ENCODE measurements around the gene SNRNP200.
"Not testable (repeated sequence)": the region's sequence is repeated elsewhere in the genome, so short reads cannot be mapped to it uniquely, and the experiment has no call there.

SNRNP200 gene

DNA sequence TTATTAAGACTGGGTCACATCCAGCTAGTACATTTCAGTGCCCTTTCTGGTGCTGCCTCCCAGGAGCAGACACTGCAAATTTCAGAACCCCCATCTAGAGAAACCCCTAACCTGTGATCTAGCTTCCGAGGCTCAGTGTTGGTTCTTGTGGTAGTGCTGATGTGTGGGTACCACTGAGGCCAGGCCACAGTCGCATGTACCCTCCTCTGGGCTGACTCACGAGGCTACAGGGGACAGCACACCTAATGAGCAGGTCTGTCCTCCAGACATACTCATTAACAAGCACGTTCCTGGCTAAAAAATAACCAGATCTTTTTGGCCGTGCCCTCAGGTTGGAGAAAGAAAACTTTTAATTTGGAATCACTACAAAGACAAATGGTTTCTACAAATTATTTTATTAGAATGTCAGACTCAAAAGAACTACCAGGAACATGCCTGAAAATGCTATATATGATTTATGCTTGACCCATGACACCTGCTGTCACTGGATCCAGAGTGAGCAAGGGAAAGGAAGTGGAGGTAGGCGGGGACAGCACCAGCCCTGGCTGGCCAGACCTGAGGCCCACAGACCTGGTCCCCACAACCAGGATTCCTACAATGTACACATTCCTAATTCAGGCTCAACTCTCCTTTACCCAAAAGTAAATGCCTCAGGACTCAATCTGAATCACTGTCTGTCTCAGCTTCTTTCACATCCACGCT, 30.8 kb downstream of the SNRNP200 start:
- no peak for DNase-seq (ENCODE audit: low spot score)

DNA sequence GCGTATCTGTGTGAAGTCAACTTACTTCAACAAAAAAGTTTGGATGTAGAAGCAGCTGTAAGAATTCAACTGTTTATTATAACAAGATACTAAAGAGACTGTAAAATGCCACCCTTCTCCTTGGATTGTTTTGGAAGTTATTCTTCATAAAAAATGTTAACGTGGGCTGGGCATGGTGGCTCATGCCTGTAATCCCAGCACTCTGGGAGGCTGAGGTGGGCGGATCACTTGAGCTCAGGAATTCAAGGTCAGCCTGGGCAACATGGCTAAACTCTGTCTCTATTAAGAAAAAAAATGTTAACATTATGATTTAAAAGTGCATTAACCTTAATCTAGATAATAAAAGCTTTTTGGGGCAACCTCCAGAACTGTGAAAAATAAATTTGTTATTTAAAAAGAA, 31.6 kb downstream of the SNRNP200 start:
- no peak for DNase-seq (ENCODE audit: low spot score)

DNA sequence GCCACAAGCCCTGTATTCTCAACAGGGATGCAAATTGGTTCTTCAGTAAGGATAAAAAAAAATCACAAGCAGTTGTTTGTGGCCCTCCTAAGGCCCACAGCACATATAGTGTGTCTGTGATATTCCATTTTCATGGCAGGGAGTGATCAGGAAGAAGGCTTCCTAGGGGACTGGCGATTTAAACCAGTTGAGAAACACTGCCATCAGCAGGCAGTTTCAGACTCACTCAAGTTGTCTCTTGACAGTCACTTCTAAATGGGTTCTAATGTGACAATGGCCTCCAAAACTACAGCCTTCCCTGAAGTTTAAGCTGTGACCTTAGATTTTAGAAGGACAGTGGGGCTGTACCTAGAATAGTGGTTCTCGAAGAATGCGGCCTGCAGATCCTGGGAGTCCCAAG, 33.4 kb downstream of the SNRNP200 start:
- no peak for DNase-seq (ENCODE audit: low spot score)

DNA sequence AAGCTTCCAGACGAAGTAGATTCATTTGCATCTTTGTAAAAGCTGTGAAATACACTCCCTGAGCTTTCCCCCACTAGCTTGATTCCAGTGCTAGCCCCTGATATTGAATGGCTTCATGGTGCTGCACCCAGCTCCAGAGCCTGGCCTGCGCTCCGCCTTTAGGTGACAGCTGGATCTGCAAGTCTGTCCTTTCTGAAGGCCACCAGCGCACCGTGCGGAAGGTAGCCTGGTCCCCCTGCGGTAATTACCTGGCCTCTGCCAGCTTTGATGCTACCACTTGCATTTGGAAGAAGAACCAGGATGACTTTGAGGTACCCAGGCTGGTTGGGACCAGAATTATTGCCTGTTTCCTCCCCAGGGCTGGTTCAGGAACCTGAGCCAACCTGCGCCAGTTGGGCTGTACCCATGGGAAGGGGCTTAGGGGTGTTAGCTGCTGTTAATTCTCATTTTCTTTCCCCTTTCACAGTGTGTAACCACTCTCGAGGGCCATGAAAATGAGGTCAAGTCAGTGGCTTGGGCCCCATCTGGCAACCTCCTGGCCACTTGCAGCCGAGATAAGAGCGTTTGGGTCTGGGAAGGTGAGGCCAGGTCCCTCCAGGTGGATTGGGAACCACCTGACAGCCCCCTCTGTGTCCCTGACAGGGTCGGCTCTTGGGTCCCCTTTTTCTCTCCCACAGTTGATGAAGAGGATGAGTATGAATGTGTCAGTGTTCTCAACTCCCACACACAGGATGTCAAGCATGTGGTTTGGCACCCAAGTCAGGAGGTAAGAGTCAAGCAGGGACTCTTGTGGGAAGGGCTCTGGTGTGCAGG, 38.0 kb downstream of the SNRNP200 start:
- peak; percentile 69 for DNase-seq (ENCODE audit: low spot score)

DNA sequence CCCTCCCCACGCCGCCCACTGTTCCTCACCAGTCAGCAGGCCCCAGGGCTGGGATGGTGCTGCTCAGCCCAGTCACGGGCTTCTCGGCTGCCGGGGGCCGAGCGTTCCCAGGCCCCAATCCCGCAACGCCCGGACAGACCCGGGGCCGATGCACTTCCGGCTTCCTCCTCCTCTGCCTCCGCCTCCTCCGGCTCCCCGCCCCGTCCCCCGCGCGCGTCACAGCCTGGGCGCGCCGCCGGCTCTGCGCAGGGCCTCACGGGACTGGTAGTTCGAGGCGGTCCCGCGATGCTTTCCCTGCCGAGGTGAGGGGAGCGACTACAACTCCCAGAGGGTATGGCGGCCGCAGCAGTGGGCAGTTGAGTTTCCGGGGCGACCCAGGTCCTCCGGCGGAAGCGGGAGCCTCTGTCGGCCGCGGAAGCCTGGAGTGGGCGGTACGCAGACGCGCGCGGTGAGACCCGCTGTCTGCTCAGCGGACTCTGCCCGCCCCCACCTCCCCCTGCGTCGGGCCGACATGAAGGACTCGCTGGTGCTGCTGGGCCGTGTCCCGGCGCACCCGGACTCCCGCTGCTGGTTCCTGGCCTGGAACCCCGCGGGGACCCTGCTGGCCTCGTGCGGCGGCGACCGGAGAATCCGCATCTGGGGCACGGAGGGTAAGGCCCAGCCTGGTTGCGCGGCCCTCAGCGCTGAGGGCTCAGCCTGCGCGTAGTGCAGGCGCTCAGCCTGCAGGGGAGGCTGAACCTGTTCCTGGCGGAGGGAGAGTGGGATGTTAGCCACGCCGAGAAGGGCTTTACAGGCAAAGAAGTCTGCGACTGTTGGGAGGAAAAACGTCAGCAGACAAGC, 39.3 kb downstream of the SNRNP200 start, which contains the start of the genes CIAO1 and TMEM127:
CIAO1 (plus strand) TSS at position 386 of the 840 bp plus-strand sequence; CDS start at position 512, 126 bp downstream.
TMEM127 (minus strand) TSS at position 158 of the 840 bp plus-strand sequence. CDS start 616 bp downstream, outside the sequence.
- peak; percentile 97 for DNase-seq (ENCODE audit: low spot score)

DNA sequence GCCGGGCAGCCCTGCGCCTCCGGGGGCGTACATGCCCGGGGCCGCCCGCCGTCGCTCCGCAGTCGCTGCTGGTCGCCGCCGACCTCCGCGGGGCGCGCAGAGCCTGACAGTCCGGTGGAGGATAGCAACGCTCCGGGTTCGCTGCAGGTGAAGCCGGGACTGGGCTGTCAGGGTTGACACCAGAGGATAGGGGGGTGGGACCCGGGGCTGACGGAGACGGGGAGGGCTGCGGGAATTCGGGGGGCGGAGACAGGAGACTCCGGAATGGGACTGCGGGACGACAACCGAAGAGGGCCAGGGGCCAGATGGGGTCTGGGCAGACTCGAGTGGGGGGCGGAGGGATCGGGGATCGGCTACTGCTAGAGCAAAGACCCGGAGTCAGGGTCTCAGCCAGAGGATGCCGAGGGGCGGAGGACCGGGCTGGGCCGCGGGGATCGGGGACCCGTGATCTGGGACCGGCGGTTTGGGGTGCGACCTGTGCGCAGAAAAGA, 40.0 kb downstream of the SNRNP200 start:
- no peak for DNase-seq (ENCODE audit: low spot score)

DNA sequence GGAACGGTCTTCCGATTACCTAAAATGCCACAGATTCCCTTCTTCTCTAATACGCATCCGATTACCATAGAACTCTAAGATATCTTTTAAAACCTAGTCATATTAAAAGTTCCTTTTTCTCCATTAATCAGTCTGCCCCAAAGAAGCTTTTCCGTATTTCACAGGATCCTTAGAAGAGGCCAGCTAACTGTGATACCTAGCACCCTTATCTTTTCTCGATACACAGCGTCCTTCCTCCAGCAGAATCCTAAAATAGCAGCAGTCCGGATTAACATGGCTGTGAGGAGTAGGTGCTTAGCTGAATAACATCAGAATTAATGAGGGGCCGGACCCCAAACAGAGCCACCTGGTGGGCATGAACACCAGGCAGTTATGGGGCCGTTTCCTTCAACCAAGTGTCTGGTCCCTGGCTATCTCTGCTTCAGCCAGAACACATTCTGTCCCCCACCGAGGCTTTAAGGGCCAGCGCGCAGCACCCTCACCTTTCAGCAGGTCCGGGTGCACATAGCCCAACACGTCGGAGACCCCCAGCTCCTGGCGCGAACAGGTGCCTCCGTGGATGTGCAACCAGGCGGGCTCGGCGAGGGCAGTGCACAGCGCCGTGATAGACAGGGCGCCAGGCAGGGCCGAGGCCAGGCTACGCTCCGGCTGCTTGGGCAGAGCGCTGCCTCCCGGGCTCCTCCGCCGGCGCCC, 40.5 kb downstream of the SNRNP200 start:
- DNase-seq (ENCODE audit: low spot score), result peak; percentile 84

DNA sequence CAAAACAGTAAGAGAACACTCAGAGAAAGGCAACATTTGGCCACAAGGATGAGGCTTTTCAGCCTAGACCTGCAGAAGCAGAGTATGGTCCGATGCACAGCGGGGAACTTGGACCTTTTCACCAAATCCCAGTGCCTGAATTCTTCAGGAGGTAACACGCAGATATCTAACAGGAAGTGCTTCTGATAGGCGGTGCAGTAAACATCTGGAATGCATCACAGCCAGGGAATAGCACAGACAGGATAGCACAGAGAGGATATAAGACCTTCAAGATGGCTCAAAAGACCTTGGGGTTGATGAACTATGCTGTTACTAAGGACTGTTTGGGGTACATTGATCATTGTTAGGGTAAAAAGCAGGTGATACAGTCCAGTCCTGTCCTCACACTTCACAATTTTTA, 41.3 kb downstream of the SNRNP200 start:
- DNase-seq (ENCODE audit: low spot score), result no peak

DNA sequence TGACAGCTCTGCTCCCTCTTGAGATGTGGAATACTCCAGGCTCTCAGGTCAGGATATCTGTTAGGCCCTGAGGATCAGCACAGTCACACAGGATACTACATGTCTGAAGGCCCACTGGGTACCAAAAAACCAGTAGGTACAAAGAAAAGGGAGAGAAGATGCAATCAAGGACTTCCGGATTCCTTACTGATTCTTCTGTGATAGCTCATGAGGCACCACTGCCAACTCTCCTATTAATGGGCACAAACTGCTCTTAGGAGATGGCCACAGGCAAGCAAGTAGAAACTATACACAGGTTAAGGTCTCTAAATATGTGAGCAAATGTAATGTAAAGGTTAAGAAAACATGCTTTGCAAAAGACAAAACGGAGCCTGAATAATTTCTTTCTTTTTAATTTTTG, 43.0 kb downstream of the SNRNP200 start:
- DNase-seq (ENCODE audit: low spot score), result no peak

DNA sequence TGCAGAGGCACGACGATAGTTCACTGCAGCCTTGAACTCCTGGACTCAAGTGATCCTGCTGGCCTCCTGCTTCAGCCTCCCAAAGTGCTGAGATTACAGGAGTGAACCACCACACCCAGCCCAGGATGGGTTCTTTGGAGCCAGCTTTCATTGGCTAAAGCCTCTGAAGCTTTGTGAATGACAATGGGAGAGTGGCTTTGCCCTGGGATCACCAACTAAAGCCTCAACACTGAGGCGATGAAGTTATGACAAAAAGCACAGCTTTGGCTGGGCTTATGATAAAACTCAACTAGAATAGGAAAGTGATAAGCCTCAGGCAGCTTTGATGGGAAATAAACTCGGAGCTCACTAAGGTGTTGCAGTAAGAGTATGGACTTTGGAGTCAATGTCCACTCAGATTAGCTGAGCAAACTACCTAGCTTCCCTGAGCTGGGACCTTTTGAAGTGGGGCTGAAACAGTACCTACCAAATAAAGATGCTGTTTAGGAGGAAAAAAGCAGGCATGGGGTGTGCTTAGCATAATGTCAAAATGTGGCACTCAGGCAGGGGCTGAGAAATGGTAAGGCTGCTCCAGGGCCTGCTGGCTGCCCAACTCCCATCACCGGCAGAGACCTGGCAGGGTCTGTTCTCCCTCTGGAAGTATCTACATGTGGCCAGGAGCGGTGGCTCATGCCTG, 43.9 kb downstream of the SNRNP200 start:
- DNase-seq (ENCODE audit: low spot score), result no peak

DNA sequence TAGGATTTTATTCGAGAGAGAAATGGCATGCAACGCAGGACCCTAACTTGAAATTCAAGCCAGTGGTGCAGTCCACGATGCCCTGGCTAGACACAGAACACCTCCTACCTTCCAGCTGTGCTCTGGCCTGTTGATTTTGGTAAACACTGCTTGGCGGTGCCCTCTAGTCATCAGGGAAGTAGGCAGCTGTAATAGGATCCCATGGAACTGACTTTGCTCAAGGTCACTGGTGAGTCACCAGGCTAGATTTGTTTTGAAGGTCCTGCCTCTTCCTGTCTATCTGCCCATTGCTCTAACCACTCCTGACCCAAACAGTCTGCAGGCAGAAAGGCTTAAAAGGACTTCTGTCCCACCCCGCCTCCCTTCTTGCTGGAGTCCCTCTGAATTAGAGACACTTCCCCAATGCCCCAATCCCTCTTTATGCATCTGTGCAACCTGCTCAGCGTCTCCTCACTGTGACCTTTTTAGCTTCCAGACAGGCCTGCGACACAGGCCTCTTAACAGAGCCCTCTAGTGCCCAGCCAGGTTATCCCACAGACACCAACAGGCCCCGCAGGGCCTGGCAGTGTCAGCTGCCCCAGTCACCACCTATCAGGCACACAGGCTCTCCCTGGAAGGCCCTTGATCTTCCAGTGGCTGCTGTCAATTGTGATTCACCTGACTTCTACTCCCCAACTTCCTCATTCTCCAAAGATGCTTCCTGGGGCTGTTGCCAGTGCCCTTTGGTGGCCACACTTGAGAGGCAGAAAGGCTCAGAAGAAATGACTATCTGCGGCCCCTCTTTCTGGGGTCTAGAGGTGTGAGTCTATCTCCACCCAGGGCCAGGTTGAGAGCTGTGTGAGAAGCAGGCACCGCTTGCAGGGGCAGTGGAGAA, 44.7 kb downstream of the SNRNP200 start:
- DNase-seq (ENCODE audit: low spot score), result peak; percentile 75

DNA sequence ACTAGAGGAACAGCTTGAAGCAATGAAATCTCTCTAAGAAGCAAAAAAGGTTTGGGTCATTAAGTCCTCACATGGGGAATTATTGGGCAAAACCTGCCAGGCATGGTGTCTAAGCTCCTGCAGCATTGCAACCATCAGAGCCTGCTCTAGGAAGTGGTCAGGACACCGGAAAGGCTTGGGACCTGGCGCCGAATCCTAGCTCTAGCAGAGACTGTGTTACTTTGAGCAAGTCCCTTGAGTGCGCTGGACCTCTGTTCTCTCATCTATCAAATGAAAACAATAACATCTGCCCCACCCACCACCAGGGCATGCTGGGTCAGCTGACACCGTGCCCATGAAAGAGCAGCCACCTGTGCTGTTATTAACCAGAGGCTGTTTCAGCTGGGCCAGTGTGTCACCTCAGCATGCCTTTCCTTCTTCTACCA, 45.8 kb downstream of the SNRNP200 start:
- DNase-seq (ENCODE audit: low spot score), result no peak

DNA sequence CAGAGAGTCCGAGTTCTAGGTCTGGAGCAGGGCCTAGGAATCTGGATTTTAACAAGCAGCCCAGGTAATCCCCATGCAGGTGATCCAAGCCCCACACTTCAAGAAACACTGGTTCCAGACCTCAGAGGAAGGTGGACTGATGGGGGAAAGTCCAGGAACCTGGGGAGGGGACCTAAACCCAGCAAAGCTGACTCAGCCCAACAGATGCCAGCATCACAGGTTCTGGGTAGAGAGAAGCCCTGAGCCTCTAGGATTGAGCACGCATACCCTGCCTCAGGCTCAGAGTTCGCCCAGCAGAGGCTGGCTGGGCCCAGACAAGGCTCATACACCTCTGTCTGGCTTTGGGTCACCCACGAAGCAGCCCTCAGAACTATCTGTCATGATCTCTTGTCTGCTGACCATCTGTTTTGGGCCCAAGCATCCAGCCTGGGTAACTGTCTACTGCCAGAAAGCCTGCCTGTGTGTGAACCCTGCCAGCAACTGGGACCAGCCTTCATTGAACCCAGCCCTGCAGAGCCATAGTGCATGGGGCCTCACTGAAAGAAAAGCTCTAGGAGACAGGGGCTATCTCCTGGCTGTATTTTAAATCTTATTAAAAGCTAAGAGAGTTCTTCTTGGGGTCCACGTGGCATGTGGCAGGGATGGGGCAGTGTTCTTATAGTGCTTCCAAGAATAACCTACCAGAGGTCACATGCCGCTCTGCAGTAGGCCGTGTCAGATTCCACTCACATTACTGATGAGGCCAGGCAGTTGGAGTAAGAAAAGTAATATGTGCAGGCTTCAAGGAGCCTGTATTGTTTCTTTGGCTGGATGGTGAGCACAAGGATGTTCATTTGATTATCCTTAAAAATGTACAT, 47.0 kb downstream of the SNRNP200 start:
- no peak for DNase-seq (ENCODE audit: low spot score)

DNA sequence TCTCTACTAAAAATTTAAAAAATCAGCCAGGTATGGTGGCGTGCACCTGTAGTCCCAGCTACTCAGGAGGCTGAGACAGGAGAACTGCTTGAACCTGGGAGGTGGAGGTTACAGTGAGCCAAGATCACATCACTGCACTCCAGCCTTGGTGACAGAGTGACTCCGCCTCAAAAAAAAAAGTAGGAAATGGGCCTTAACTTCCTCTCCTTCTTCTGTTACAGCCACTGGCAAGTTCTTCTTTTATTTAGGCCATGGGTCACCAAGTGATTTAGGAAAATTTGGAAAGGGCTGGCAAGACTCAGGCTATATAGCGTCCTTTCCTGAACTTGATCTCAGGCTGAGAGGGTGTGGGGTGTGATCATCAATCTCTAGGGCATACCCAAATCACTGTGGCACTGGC, 47.6 kb downstream of the SNRNP200 start:
- DNase-seq (ENCODE audit: low spot score), result not testable (repeated sequence)

DNA sequence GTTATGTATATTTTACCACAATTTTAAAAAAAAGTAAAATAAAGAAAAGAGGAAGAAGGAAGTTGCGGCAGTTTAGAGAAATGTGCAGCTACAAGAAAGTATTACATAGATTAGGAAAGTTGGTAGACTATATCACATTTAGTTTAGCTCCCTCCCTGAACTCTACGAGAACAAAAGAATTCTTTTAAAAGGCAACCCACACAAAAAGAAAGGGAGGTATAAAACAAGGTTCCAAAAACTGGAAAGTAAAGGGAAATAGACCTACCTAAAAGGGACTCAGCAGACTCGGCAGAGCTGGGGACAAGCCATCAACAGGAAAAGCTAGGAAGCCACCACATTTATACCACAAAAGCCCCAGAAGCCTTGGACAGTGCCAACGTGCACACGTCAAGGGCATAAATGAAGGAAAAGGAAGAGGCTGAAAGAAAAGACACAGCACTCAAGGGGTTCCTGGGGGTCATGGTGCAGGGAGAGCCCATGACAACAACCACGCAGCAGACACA, 48.7 kb downstream of the SNRNP200 start:
- DNase-seq (ENCODE audit: low spot score), result no peak

DNA sequence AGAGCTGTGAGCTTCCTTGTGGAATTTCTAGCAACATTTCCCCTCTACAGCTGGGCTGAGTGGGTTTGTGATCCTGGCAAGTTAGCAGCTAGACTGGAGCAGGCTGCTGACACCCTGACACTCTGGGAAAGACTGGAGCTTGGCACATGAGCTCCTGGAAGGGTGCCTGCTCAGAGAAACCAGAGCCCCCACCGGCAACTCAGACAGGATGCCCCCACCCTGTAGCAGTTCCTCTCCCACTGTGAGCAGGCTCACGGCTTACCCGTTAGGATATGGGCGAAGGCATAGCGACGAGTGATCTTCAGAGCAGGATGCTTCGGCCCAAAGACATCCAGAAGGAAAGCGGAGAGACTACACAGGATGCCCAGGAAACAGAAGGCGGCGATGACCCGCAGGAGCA, 50.8 kb downstream of the SNRNP200 start:
- no peak for DNase-seq (ENCODE audit: low spot score)

DNA sequence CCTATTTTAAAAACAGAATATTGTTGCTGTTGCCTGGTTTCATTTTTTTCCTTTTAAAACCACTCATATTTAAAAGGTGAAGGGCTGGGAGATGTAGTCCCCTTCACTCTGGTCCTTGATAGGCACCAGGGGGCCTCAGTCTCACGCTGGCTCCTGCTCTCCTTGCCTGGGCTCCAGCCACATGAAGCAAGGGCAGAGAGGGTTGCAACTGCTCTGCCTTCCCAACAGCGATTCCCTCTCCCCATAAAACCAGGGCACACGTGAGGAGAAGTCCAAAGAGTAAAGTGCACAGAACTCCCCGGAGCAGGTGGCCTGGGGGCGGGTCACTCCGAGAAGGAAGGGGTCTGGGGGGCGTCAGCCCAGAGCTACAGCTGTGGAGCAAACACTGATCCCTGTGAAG, 52.3 kb downstream of the SNRNP200 start:
- DNase-seq (ENCODE audit: low spot score), result no peak

DNA sequence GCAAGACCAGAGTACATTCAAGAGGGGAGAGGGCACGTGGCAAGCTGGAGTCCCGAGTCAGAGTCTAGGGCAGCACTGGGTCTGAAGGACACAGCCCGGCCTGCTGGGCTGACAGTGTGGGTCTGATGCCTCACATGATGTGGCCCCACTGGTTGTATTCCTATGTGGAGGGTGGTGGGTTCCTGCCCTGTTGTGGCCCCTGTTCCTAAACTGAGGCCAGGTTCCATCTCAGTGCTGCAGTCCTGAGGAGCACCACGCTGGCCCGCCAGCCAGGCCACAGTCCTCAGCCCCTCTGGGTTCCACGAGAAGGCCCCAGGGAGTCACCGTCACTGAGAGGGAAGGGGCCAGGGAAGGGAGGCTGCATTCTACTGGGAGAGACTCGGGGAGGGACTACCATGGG, 52.8 kb downstream of the SNRNP200 start:
- DNase-seq (ENCODE audit: low spot score), result no peak
